Endodermal cell (in vitro differentiated cells): ENCODE results near the gene ELFN2. TPM values are rescaled to one million over a fixed set of nuclear protein-coding genes. Genes with fewer than 3 reads are reported as not detected.

Experiments used
- DNase-seq: peaks from one replicate; pipeline ENCODE4 v3.0.0-alpha.2; 2017
- H3K27ac ChIP-seq: 2 replicates; pipeline ENCODE4 v1.5.1; 2013; ENCODE audit warnings: mild to moderate bottlenecking, low read depth, low read length, moderate library complexity
- H3K27me3 ChIP-seq: 2 replicates; pipeline ENCODE4 v1.6.1; 2013; ENCODE audit warnings: mild to moderate bottlenecking, low read length, moderate library complexity; ENCODE audit not compliant: insufficient read depth, control insufficient read depth, poor library complexity, severe bottlenecking
- H3K36me3 ChIP-seq: 2 replicates; pipeline ENCODE4 v1.7.0; 2013; ENCODE audit warnings: mild to moderate bottlenecking, low read length, moderate library complexity; ENCODE audit not compliant: control insufficient read depth, insufficient read depth
- H3K4me1 ChIP-seq: one replicate; pipeline ENCODE4 v1.7.0; 2013; ENCODE audit warnings: low read length; ENCODE audit not compliant: control insufficient read depth, insufficient read depth
- H3K4me3 ChIP-seq: 2 replicates; pipeline ENCODE4 v1.5.1; 2013; ENCODE audit warnings: mild to moderate bottlenecking, low read length, moderate library complexity
- H3K9ac ChIP-seq: 2 replicates; pipeline ENCODE4 v1.6.1; 2013; ENCODE audit warnings: mild to moderate bottlenecking, low read length, moderate library complexity; ENCODE audit not compliant: poor library complexity, severe bottlenecking; ENCODE audit errors: extremely low read depth
- H3K9me3 ChIP-seq: 2 replicates; pipeline ENCODE4 v1.6.1; 2013; ENCODE audit warnings: mild to moderate bottlenecking, low read length, moderate library complexity; ENCODE audit not compliant: control insufficient read depth
- H3K27ac Mint-ChIP-seq: 2 replicates; pipeline ENCODE4 v1.8.0; 2020; ENCODE audit warnings: mixed read lengths
- H3K27me3 Mint-ChIP-seq: 2 replicates; pipeline ENCODE4 v1.8.0; 2021; ENCODE audit warnings: mild to moderate bottlenecking, mixed read lengths; ENCODE audit not compliant: insufficient read depth
- H3K36me3 Mint-ChIP-seq: 2 replicates; pipeline ENCODE4 v1.8.0; 2020; ENCODE audit warnings: low read depth, mixed read lengths
- H3K4me1 Mint-ChIP-seq: 2 replicates; pipeline ENCODE4 v1.8.0; 2020; ENCODE audit warnings: mixed read lengths
- H3K4me3 Mint-ChIP-seq: 2 replicates; pipeline ENCODE4 v1.8.0; 2020; ENCODE audit warnings: mild to moderate bottlenecking, moderate library complexity, mixed read lengths
- H3K9me3 Mint-ChIP-seq: 2 replicates; pipeline ENCODE4 v1.8.0; 2020; ENCODE audit warnings: mild to moderate bottlenecking, mixed read lengths
- WGBS, 2 experiments: methylation state at CpG; one replicate each; pipeline versions ENCODE4 v1.1.5 to v1.1.7; 2013; ENCODE audit warnings: missing lambda C conversion rate in 2 of 2, mixed read lengths in 1 of 2; ENCODE audit not compliant: insufficient coverage in 1 of 2, insufficient read length in 1 of 2; 5-methylcytosine and 5-hydroxymethylcytosine counted together
- total RNA-seq, 2 donors: library from RNA; stranded (reverse); fragmentation: NEBNext Ultra II Directional in 1 of 2; extraction: Animal tissue kit (Norgen Biotek cat#: 25700) in 1 of 2; gene quantifications; 2 replicates in 1 of 2; 3 replicates in 1 of 2; pipeline ENCODE4 v1.2.1, GENCODE V29; 2021
- TF ChIP-seq, protein P1 (sequence below): fragments of 200-600 bp; sonication (generic); conservative IDR thresholded peaks from 2 replicates; pipeline ENCODE4 v1.5.0; 2021; ENCODE audit warnings: antibody characterized with exemption, mild to moderate bottlenecking

ELFN2 gene
- total RNA-seq, 2 donors from 2014 or later = 0.40 to 0.46 TPM

DNA sequence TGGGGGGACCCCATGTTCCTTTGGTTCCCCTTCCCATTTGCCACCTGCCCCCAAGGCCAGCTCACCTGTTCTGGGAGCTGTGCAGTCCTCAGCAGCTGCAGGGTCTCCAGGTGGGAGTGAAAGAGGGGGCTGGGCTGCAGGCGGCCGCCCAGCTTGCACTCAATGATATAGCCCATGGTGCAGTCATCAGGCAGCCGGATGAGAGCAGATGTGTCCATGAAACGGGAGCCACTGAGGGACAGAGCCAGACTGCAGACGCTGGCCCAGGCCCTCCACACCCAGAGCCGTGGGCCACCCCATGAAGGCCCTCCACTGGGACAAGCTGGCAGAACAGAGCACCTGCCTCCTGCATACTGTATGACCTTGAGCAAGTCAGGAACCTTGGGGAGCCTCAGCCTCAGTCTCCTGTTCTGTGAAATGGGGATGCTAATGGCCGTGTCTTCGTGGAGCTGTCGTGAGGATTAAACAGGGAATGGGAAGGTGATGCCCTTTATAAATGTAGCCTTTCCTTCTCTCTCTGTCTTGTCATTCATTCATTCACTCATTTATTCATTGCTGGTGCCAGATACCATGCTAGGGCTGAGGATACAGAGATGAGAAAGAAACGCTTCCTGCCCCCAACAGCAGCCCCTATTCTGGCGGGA, 47.3 kb upstream of the ELFN2 start:
- Histone ChIP-seq H3K36me3 (no peaks in the 10 kb centered on the region), H3K9ac (no peak overlapping the region), H3K27ac (no peak overlapping the region), H3K27me3 (no peaks in the 10 kb centered on the region), H3K4me1 (no peaks in the 10 kb centered on the region), H3K9me3 (no peaks in the 10 kb centered on the region), H3K4me3 (no peak overlapping the region)
- Mint-ChIP-seq H3K9me3 (no peaks in the 10 kb centered on the region), H3K36me3 (no peaks in the 10 kb centered on the region), H3K27ac (no peak overlapping the region), H3K4me1 (no peaks in the 10 kb centered on the region), H3K4me3 (no peak overlapping the region), H3K27me3 (no peaks in the 10 kb centered on the region)
- 89 to 97% methylated on average over 6 to 11 of the region's 11 CpGs for WGBS, 2 experiments
- TF ChIP-seq, protein P1, sequence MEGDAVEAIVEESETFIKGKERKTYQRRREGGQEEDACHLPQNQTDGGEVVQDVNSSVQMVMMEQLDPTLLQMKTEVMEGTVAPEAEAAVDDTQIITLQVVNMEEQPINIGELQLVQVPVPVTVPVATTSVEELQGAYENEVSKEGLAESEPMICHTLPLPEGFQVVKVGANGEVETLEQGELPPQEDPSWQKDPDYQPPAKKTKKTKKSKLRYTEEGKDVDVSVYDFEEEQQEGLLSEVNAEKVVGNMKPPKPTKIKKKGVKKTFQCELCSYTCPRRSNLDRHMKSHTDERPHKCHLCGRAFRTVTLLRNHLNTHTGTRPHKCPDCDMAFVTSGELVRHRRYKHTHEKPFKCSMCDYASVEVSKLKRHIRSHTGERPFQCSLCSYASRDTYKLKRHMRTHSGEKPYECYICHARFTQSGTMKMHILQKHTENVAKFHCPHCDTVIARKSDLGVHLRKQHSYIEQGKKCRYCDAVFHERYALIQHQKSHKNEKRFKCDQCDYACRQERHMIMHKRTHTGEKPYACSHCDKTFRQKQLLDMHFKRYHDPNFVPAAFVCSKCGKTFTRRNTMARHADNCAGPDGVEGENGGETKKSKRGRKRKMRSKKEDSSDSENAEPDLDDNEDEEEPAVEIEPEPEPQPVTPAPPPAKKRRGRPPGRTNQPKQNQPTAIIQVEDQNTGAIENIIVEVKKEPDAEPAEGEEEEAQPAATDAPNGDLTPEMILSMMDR = no peak
- DNase-seq = no peak

DNA sequence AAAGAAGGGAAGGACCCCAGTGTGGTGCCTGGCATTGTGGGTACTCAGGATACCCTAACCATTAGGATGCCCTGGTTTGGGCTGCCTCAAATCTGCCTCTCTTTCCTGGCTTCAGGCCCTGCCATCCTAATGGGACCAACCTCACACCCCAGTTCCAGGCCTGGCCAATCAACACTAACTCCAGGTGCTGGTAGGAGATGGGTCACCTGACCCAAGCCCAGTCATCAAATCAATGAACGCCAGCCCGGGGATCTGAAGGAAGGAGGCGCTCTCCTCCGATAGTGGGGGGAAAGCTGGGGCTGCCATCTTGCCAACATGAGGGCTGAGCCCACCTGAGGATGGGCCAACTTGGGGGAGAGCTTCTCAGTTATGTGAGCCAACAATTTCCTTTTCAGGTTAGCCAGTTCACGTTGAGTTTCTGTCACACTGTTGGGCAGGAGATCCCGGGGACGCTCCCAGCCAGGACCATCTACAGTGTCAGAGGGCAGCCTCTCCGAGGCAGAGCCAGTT, 46.2 kb upstream of the ELFN2 start:
- no peaks in the 10 kb centered on the region for H3K9me3 Mint-ChIP-seq
- H3K27ac Mint-ChIP-seq = no peak overlapping the region
- 86 to 90% methylated on average over 6 to 8 of the region's 8 CpGs for WGBS, 2 experiments
- no peaks in the 10 kb centered on the region for H3K27me3 ChIP-seq
- H3K9me3 ChIP-seq = no peaks in the 10 kb centered on the region
- no peak for DNase-seq
- H3K27ac ChIP-seq = no peak overlapping the region
- H3K4me3 Mint-ChIP-seq = no peak overlapping the region
- no peaks in the 10 kb centered on the region for H3K27me3 Mint-ChIP-seq
- H3K4me3 ChIP-seq = no peak overlapping the region
- no peaks in the 10 kb centered on the region for H3K36me3 ChIP-seq
- H3K4me1 ChIP-seq = no peaks in the 10 kb centered on the region
- no peak overlapping the region for H3K9ac ChIP-seq
- no peaks in the 10 kb centered on the region for H3K36me3 Mint-ChIP-seq
- TF ChIP-seq, protein P1 = no peak
- H3K4me1 Mint-ChIP-seq = no peaks in the 10 kb centered on the region

DNA sequence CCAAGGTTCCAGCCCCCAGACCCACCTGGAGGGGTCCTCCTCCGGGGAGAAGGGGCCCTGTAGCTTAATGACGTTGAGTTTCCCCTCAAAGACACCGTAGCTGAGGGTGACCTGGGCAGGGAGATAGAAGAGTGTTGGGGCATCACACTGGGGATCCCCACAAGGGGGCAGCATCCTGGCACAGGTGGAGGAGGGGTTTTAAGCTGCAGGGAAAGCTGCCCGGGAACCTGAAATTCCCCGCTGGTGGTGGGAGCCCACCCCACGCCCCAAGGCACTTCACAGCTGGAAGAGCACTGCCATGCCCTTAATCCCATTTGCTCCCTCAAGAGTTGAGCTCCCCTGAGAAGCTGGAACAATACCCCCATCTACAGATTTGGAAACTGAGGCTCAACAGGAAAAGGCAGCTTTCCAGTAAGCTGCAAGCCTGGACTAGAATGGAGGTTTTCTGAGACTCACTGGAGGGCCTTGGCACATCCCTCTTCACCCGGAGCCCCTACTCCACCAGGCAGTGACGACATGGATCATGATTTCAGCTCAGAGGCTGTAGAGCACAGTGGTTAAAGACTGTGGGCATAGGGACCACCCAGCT, 45.2 kb upstream of the ELFN2 start:
- 42 to 71% methylated on average over 3 to 8 of the region's 8 CpGs for WGBS, 2 experiments
- Histone ChIP-seq H3K36me3 (no peaks in the 10 kb centered on the region), H3K27me3 (no peaks in the 10 kb centered on the region), H3K4me1 (no peaks in the 10 kb centered on the region), H3K9ac (no peak overlapping the region), H3K27ac (no peak overlapping the region), H3K9me3 (no peaks in the 10 kb centered on the region), H3K4me3 (no peak overlapping the region)
- Mint-ChIP-seq H3K27ac (no peak overlapping the region), H3K4me3 (no peak overlapping the region), H3K27me3 (peaks cover 2% of the 10 kb centered on the region), H3K36me3 (no peaks in the 10 kb centered on the region), H3K9me3 (no peaks in the 10 kb centered on the region), H3K4me1 (no peaks in the 10 kb centered on the region)
- peak; percentile 87 for DNase-seq
- TF ChIP-seq, protein P1 = peak; percentile 85
